PC-3 (cell line): ENCODE data around the gene TRIM44. TPM values are rescaled to one million over a fixed set of nuclear protein-coding genes. Genes with fewer than 3 reads are reported as not detected.

Experiments
- ATAC-seq: fragments of 200-7000 bp; cut with Tn5 transposase; 2 replicates; pipeline ENCODE4 v1.9.1; 2020; ENCODE audit warnings: mild to moderate bottlenecking, moderate library complexity
- BruUV-seq: library from RNA; stranded (reverse); fragments of 400-500 nt; replicated peaks from 2 replicates; lab custom pipeline; 2021; lab: Mats Ljungman, UMichigan
- CTCF ChIA-PET: fragments of 300-600 bp; sonication (Branson Sonifier 250); formaldehyde crosslinking; loops from one replicate; lab custom pipeline; 2022; ENCODE audit warnings: antibody characterized with exemption; lab: Charles Lee
- POLR2A ChIA-PET: fragments of 300-600 bp; sonication (Branson Sonifier 250); formaldehyde crosslinking; loops from one replicate; lab custom pipeline; 2022; ENCODE audit warnings: antibody characterized with exemption; ENCODE audit not compliant: unreplicated experiment; lab: Charles Lee
- DNase-seq: peaks from one replicate; pipeline ENCODE4 v3.0.0-alpha.2; 2015
- H2AFZ ChIP-seq: fragments of 300-600 bp; sonication (generic); 2 replicates; pipeline ENCODE4 v1.6.0; 2016; ENCODE audit warnings: antibody characterized with exemption, low read length
- H3F3A ChIP-seq: fragments of 300-600 bp; sonication (generic); one replicate; pipeline ENCODE4 v1.6.0; 2017; ENCODE audit warnings: antibody characterized with exemption, low read length, control low read depth, mild to moderate bottlenecking; ENCODE audit not compliant: unreplicated experiment
- H3K27ac ChIP-seq: fragments of 300-600 bp; sonication (generic); 2 replicates; pipeline ENCODE4 v1.5.1; 2016; ENCODE audit warnings: mild to moderate bottlenecking, low read length
- H3K27me3 ChIP-seq: fragments of 300-600 bp; sonication (generic); 2 replicates; pipeline ENCODE4 v1.6.1; 2016; ENCODE audit warnings: low read length, mixed read lengths
- H3K36me3 ChIP-seq: fragments of 300-600 bp; sonication (generic); 2 replicates; pipeline ENCODE4 v1.6.1; 2016; ENCODE audit warnings: low read depth, mixed run types, low read length, mixed read lengths
- H3K4me1 ChIP-seq: fragments of 300-600 bp; sonication (generic); 2 replicates; pipeline ENCODE4 v1.5.1; 2016; ENCODE audit warnings: low read length; ENCODE audit not compliant: insufficient read depth
- H3K4me2 ChIP-seq: fragments of 300-600 bp; sonication (generic); 2 replicates; pipeline ENCODE4 v1.6.0; 2016; ENCODE audit warnings: low read length
- H3K4me3 ChIP-seq: fragments of 300-600 bp; sonication (generic); 2 replicates; pipeline ENCODE4 v1.5.1; 2016; ENCODE audit warnings: mild to moderate bottlenecking, low read length, mixed read lengths
- H3K79me2 ChIP-seq: fragments of 300-600 bp; sonication (generic); 2 replicates; pipeline ENCODE4 v1.6.1; 2017; ENCODE audit warnings: low read length, mixed read lengths
- H3K9ac ChIP-seq: fragments of 300-600 bp; sonication (generic); 2 replicates; pipeline ENCODE4 v1.6.0; 2016; ENCODE audit warnings: mild to moderate bottlenecking, low read length
- H3K9me2 ChIP-seq: fragments of 300-600 bp; sonication (generic); replicated peaks from 2 replicates; pipeline ENCODE4 v1.6.1; 2016; ENCODE audit warnings: mixed run types, low read length, mixed read lengths
- H3K9me3 ChIP-seq: fragments of 300-600 bp; sonication (generic); 2 replicates; pipeline ENCODE4 v1.6.1; 2016; ENCODE audit warnings: low read length, mixed read lengths
- H4K20me1 ChIP-seq: fragments of 300-600 bp; sonication (generic); 2 replicates; pipeline ENCODE4 v1.6.1; 2016; ENCODE audit warnings: low read length, mixed read lengths
- CTCF ChIP-seq: fragments of 300-600 bp; sonication (generic); conservative IDR thresholded peaks from 2 replicates; pipeline ENCODE4 v1.5.1; 2017; ENCODE audit warnings: antibody characterized with exemption, low read depth, mild to moderate bottlenecking, low read length
- EZH2 ChIP-seq: fragments of 300-600 bp; sonication (generic); IDR thresholded peaks from one replicate; pipeline ENCODE4 v1.6.1; 2017; ENCODE audit warnings: antibody characterized with exemption, mild to moderate bottlenecking, low read length; ENCODE audit not compliant: unreplicated experiment
- EZH2phosphoT487 ChIP-seq: fragments of 300-600 bp; sonication (generic); IDR thresholded peaks from 2 replicates; pipeline ENCODE4 v1.6.1; 2018; ENCODE audit warnings: mild to moderate bottlenecking, antibody characterized with exemption, low read length, borderline replicate concordance
- intact Hi-C: fragments of 100-400 bp; cut with micrococcal nuclease; formaldehyde crosslinking; loops from 2 replicates; pipeline ENCODE4 v1.9.0; 2023
- total RNA-seq: library from RNA; depleted of rRNA; stranded (reverse); fragments of >200 nt; gene quantifications from 2 replicates; pipeline ENCODE4 v1.2.3, GENCODE V29; 2014

The TRIM44 gene
- total RNA-seq, 1 experiment from 2014 or later, result 14.0 TPM

- H3K9me2 ChIP-seq, result no peaks in the 10 kb centered on the region
- no peaks in the 10 kb centered on the region for H3K36me3 ChIP-seq
- no TSS peak for BruUV-seq
- H3K4me1 ChIP-seq, result peaks cover 66% of the 10 kb centered on the region
- no peak overlapping the region for H2AFZ ChIP-seq
- peak overlapping the region; percentile 87 for H3K4me2 ChIP-seq
- H4K20me1 ChIP-seq, result peaks cover 7% of the 10 kb centered on the region
- ATAC-seq, result peak; percentile 5
- no peaks in the 10 kb centered on the region for H3K27me3 ChIP-seq
- H3K27ac ChIP-seq, result peak overlapping the region; percentile 93
- H3K79me2 ChIP-seq, result peaks cover 38% of the 10 kb centered on the region
- intact Hi-C loops, result loop anchor here (5.0 to 10.0 kb wide), 6 partner anchors 103 to 416 kb away; partner anchors contain the start of gene LDLRAD3
- H3K9ac ChIP-seq, result peak overlapping the region; percentile 86
- DNase-seq, result peak; percentile 45
- H3K9me3 ChIP-seq, result no peaks in the 10 kb centered on the region
- TF ChIP-seq EZH2phosphoT487, result peak; percentile 59
- no peak for TF ChIP-seq EZH2
- TF ChIP-seq CTCF, result no peak
- CTCF ChIA-PET, result interaction anchor here (1.1 kb wide), 1 partner anchor 203 kb away, joined by 17 read pairs; no protein-coding TSS in a partner anchor
- H3K4me3 ChIP-seq, result peak overlapping the region; percentile 88
- H3F3A ChIP-seq, result no peaks in the 10 kb centered on the region
- POLR2A ChIA-PET, result interaction anchor here (0.6 kb wide), 1 partner anchor 141 kb away, joined by 3 read pairs; no protein-coding TSS in a partner anchor
Observed at GRCh38 chr11:35619116-35619854, 43.3 kb upstream of the TRIM44 start.

- H2AFZ ChIP-seq, result no peak overlapping the region; the same call in 1 of the 2 replicates
- H3K9me2 ChIP-seq, result no peaks in the 10 kb centered on the region
- peak overlapping the region; percentile 87 for H3K4me2 ChIP-seq
- H3K27me3 ChIP-seq, result no peaks in the 10 kb centered on the region
- intact Hi-C loops, result loop anchor here (5.0 to 10.0 kb wide), 7 partner anchors 102 to 415 kb away; partner anchors contain the start of gene LDLRAD3
- H4K20me1 ChIP-seq, result peaks cover 7% of the 10 kb centered on the region
- H3K36me3 ChIP-seq, result no peaks in the 10 kb centered on the region
- CTCF ChIA-PET, result interaction anchor here (1.1 kb wide), 1 partner anchor 202 kb away, joined by 17 read pairs; no protein-coding TSS in a partner anchor
- H3K4me3 ChIP-seq, result peak overlapping the region; percentile 88
- peak overlapping the region; percentile 93 for H3K27ac ChIP-seq
- H3K4me1 ChIP-seq, result peaks cover 63% of the 10 kb centered on the region
- H3K9me3 ChIP-seq, result no peaks in the 10 kb centered on the region
- H3K79me2 ChIP-seq, result peaks cover 38% of the 10 kb centered on the region
- TSS peak; percentile 73 for BruUV-seq
- peak overlapping the region; percentile 86 for H3K9ac ChIP-seq
- DNase-seq (peak; percentile 32), ATAC-seq (no peak)
- no peaks in the 10 kb centered on the region for H3F3A ChIP-seq
- POLR2A ChIA-PET, result no interaction called here
- no peak for TF ChIP-seq CTCF
- no peak for TF ChIP-seq EZH2
- no peak for TF ChIP-seq EZH2phosphoT487
Observed at GRCh38 chr11:35619855-35620640, 42.5 kb upstream of the TRIM44 start.
